NCI-H1092 treated with DMSO at 0.1 percent for 48 hours (cell line): ENCODE results near the gene MAST4.
A peak's percentile ranks its signal among the peaks of the same experiment; 100 is the strongest.

Experiments used
- DNase-seq: peaks from one replicate; lab custom pipeline; 2025; lab: John Stamatoyannopoulos, UW

Gene MAST4

GRCh38 chr5:67129768-67130167, 533.6 kb downstream of the MAST4 start:
- DNase-seq: no peak

GRCh38 chr5:67133217-67133616, 537.0 kb downstream of the MAST4 start:
- no peak for DNase-seq

- no peak for DNase-seq
Observed at GRCh38 chr5:67133776-67134175, 537.6 kb downstream of the MAST4 start.

- DNase-seq: no peak
Observed at GRCh38 chr5:67135381-67135984, 539.3 kb downstream of the MAST4 start.

- no peak for DNase-seq
Observed at GRCh38 chr5:67139030-67139429, 542.8 kb downstream of the MAST4 start.

- no peak for DNase-seq
Observed at GRCh38 chr5:67140413-67140812, 544.2 kb downstream of the MAST4 start.

- DNase-seq: no peak
Observed at GRCh38 chr5:67141644-67142043, 545.5 kb downstream of the MAST4 start.

- no peak for DNase-seq
Observed at GRCh38 chr5:67142816-67143215, 546.6 kb downstream of the MAST4 start.

- DNase-seq: no peak
Observed at GRCh38 chr5:67143549-67143948, 547.4 kb downstream of the MAST4 start.

- no peak for DNase-seq
Observed at GRCh38 chr5:67144183-67144639, 548.0 kb downstream of the MAST4 start.

GRCh38 chr5:67146574-67146973, 550.4 kb downstream of the MAST4 start:
- DNase-seq: no peak

GRCh38 chr5:67146981-67147380, 550.8 kb downstream of the MAST4 start:
- DNase-seq: no peak

- no peak for DNase-seq
Observed at GRCh38 chr5:67147760-67148159, 551.6 kb downstream of the MAST4 start.

- DNase-seq: no peak
Observed at GRCh38 chr5:67149057-67149950, 553.1 kb downstream of the MAST4 start.

- no peak for DNase-seq
Observed at GRCh38 chr5:67149951-67150523, 553.8 kb downstream of the MAST4 start.

GRCh38 chr5:67152400-67152799, 556.2 kb downstream of the MAST4 start:
- no peak for DNase-seq

- no peak for DNase-seq
Observed at GRCh38 chr5:67153292-67153691, 557.1 kb downstream of the MAST4 start.

- peak; percentile 32 for DNase-seq
Observed at GRCh38 chr5:67154556-67155206, 558.5 kb downstream of the MAST4 start.

- no peak for DNase-seq
Observed at GRCh38 chr5:67156976-67157583, 560.9 kb downstream of the MAST4 start.

GRCh38 chr5:67160272-67160671, 564.1 kb downstream of the MAST4 start:
- DNase-seq: no peak

- DNase-seq: no peak
Observed at GRCh38 chr5:67160985-67161384, 564.8 kb downstream of the MAST4 start.

- no peak for DNase-seq
Observed at GRCh38 chr5:67161767-67162166, 565.6 kb downstream of the MAST4 start.
